RKO (cell line): ENCODE data around the gene COL13A1.

Experiments used
- DNase-seq: peaks from one replicate; pipeline ENCODE4 v3.0.0-alpha.2; 2016; ENCODE audit warnings: low spot score

Gene COL13A1

DNA sequence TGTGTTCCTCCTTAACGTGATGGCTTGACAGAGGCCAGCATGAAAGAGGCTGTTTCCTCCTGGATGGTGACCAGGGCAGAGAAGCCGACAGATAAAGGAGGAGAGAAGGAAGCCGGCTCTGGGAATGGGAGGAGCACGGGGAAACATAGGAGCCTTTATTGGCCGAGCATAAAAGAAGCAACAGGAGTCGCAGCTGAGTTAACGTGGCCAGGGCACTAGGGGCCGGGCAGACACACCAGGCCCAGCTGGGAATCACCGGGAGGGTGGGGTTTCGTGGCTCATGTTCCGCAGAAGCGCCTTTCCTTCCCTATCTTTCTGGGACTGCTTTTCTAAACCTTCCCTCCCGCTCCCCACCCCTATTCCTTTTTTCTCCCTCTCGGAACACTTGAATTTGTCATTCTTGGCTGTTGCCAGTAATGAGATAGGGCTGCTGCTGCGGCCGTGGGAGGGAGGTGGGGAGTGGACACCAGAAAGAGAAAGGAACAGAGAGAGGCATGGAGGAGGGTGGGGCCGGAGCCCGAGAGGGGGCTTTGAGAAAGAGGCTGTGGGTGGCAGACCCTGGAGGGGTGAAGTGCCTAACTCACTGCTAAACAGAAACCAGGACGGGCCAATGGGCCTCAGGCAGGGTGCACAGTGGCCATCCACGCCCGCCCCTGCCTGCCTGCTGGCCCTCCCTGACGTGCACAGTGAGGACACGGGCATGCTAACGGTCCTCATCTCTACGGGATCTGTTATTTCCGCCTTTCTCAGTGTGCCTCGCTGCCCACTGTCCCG lies 65.2 kb downstream of the COL13A1 start:
- DNase-seq = no peak

- DNase-seq = no peak
Measured at GRCh38 chr10:69867699-69868558, 66.2 kb downstream of the COL13A1 start.

GRCh38 chr10:69868821-69869220 lies 67.1 kb downstream of the COL13A1 start:
- DNase-seq = no peak

- no peak for DNase-seq
Measured at GRCh38 chr10:69869291-69869961, 67.7 kb downstream of the COL13A1 start.

DNA sequence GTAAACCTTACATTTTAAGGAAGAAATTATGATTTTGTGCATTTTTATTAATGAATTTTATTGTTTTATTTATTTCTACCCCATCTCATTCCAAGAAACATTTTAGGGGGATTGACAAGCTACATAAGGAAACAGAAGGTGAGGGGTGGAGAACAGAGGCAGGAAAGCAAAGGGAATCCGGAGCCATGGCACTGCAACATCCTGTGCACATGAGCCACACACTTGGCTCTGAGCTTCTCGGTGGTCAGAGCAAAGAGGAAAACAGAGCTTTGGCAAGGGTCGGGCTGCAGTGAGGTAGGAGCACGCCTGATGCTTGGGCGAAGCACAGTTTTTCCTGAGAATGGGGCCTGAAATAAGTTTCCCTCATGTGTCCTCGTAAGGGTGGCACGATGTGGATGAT lies 68.9 kb downstream of the COL13A1 start:
- DNase-seq = no peak

DNA sequence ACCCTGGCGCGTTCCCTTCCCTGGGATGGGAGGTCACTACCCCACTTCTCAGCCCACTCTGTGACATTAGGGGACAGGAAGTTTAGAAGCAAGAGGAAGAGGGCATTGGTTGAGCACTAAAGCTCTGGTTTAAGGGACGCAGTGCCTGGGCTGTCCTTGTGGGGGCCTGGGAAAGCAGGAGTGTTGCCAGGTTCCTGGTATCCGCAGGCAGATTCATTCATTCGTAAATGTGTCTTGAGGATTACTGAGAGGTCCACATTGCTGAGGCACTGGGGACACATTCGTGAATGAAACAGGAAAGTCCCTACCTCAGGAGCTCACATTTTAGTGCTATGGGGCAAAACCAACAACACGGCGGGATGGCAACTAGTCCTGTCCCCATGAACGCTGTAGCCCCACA lies 69.4 kb downstream of the COL13A1 start:
- DNase-seq = no peak

GRCh38 chr10:69872323-69872722 lies 70.6 kb downstream of the COL13A1 start:
- DNase-seq = no peak

DNA sequence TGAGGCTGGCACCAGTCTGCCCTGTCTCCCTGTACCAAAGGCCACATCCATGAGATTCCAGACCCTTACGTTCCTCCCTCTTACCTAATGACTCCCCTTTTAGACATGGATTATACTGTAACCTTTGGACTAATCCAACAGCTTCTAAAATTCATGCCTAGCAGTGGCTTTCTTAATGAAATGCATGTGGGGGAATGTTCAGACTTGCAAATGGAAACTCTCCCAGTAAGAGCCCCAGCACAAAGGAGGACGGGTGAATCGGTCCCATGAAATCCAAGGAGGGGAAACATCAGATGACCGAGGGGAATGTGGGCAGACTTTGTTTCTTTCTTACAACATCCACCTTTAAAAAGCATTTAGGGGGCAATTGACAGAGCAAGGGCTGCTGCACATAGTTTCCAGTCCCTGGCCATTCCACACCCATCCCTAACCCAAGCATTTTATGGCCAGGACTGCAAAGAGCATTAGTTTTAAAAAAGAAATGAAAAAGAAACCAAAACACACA lies 71.5 kb downstream of the COL13A1 start:
- no peak for DNase-seq

- peak; percentile 68 for DNase-seq
Measured at GRCh38 chr10:69874449-69874848, 72.7 kb downstream of the COL13A1 start.

DNA sequence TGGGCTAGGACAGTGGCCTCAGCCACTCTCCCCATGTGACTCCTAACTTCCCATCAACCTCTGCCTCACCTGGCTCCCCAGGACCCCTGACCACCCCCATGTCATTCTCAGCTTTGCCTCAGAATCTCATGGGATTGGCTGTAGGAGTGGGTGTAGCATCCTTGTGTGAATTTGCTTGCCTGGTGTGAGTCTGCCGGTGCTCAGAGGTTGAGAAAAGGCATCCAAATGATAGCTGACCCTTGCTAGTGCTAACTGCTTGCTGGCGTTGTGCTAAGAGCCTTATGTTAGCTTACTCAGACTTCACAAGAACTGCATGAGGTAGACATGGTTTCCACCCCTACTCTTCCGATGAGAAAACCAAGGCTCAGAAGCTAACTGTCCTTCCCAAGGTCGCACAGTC lies 74.2 kb downstream of the COL13A1 start:
- DNase-seq = no peak

- no peak for DNase-seq
Measured at GRCh38 chr10:69876286-69876685, 74.6 kb downstream of the COL13A1 start.

DNA sequence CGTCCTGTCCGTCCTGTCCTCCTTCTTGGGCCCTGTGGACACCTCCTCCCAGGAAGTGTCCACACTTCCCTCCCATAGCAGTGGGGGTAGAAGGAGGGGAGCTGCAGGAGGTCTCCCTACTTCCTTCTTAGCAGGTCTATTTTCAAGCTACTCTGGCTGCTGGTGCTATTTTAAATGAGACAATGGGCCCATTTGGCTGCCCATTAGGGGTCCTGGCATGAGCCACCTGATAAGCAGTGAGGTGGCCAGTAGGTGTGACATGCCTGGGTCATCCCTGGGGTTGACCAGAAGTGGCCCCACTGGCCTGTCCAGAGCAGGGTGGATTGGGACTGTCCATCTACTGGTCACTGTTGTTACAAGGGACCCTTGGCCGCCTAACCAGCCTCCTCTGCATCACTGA lies 75.2 kb downstream of the COL13A1 start:
- DNase-seq = no peak

GRCh38 chr10:69878038-69878437 lies 76.3 kb downstream of the COL13A1 start:
- DNase-seq = no peak

DNA sequence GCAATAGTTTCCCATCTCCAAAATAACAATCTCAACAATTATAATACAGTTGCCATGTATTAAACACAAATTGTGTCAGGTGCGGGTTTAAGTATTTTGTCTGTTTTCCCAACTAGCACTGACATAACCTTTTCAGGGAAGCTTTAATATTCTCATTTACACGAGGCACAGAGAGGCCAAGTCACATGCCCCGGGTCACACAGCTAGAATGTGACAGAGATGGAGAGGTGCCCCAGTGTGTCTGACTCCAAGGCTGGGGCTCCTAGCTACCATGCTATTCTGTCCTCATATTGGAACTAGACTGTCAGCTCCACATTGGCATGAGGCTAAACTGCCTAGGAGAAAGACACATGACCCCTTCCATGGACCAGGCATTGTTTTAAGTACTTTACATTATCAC lies 77.2 kb downstream of the COL13A1 start:
- no peak for DNase-seq

- no peak for DNase-seq
Measured at GRCh38 chr10:69879634-69880257, 78.0 kb downstream of the COL13A1 start.

DNA sequence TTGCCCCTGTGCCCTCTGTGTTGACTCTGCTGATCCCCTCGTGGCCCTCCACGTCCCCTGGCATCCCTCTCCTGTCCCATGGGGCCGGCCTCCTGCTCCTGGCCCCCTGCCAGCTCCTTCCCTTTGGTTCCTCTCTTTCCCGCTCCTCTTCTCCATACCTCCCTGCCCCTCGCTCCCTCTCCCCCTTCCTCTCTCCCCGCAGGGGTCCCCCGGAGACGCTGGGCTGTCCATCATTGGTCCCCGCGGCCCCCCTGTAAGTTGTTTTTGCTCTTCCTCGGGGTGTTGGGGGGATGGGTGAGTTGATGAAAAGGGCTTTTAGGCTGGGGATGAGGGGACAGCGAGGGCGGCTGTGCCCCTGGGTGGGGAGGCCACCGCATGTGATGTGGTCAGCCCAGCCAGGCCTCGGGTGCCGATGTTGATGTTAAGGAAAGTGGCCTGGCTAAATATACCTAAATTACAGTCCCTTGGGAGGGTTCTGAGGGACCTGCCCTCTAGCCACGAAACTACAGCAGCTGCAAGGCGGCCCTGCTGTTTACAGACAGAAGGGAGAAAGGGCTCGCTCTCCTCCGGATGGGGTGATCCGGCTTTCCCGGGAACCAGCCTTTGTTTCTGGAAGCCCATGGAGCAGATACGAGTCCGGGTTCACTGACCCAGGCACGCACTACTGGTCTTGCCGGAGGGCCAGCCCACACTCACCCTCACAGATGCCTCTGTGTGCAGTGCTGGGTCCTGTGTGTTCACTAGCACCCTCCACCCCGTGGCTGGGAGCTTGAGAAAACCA lies 78.8 kb downstream of the COL13A1 start:
- DNase-seq = no peak

- DNase-seq = no peak
Measured at GRCh38 chr10:69881202-69881601, 79.5 kb downstream of the COL13A1 start.

DNA sequence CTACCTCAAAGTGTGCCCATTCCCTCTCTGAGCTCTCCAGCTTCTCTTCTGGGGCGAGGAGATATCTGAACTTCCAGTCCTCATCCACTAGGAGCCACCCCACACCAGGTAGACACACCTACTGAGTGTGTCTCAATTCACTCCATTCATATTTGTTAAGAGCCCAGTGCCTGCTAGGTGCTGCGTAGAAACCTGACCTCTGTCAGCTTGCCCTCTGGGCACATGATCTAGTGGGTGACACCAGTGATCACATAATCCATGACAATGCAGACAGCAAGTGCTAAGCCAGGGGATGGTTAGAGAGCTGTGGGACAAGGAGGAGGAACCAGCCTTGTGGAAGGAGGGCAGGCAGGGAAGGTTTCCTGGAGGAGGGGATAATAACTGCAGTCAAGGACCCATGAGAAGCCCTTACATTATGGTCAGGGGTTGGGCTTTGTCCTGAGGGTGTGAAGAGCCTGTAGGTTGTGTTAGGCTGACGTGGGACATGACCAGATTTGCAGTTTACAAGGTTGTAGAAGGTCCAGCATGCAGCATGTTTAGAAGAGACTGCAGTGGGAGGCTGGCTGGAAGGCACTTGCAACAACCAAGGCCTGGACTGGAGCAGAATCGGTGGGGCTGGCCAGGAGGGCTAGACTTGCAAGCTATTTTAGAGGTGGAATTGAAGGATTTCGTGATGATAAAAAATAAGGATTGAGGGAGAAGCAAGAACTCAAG lies 81.8 kb downstream of the COL13A1 start:
- DNase-seq = no peak

GRCh38 chr10:69884024-69884367 lies 82.3 kb downstream of the COL13A1 start:
- DNase-seq = no peak

DNA sequence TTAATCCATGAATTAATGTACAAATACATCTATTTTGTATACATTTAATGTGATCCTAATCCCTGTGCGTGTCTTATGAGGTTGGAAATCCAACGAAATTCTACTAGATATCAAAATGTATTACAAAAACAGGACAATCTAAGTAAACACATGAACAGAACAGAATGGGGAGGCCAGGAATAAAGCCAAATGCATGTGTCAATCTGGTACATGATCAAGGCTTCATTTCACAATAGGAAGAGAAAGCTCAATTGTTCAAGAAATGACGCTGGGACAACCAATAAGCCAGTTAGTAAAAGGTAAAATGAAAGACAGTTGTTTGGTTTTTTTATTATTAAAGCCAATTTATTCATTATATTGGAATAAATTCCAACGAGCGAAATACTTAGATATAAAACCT lies 83.0 kb downstream of the COL13A1 start:
- DNase-seq = no peak
